Measurements from ENCODE around the gene EMILIN3.

EMILIN3 gene

DNA sequence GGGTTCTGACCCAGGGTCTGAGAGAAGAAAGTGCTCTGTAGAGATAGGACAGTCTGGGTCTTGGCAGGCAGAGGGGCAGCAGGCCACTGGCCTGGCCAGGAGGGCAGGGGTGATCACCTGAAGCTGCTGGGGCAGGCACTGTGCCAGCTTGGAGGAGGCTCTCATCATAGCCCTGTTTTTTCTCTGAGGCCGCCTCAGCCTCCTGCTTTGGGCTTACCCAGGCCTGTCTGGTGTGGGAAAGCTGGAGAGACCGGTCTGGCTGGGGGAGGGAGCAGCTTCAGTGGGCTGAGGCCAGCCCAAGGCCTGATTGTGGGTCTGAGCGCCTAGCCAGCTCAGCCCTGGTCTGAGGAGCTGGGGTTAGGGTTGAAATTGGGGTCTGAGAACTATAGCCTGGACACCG, 22.1 kb downstream of the EMILIN3 start:
- DNase-seq, result no peak

- DNase-seq, result no peak
Measured at GRCh38 chr20:41342474-41343464, 23.8 kb downstream of the EMILIN3 start.

DNA sequence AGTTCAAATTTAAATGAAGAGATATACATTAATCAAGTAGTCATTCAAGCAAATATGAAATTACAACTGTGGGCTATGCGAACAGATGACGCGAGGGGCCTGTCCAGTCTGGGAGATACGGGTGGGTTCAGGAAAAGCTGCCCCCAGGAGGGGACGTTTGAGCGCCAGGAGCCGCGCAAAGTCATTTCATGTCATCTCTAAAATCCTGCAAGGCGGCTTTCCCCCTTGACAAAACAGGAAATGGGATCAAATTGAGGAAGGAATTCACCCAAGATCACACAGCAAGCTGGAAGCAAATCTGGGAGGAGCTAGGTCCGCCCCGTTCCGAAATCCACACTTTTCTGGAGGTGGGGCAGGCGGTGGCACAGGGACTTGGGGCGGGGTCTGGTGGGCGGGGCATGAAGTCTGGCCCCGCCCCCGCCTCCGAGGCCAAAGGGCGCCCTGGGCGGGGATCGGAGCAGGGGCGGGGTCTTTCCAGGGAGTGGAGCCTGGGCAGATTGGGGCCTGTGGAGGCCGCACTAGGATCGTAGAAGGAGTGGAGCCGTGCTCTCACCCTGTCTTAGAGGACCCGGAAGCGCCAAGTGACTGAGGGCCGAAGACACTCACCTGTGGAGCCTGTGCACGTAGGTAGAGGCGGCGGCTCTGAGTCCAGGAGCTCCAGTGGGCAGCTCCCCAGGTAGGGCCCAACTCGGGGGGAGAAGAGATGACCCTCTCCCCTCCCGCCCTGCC, 26.1 kb downstream of the EMILIN3 start, which contains the start of gene LPIN3:
TSS of gene LPIN3 (plus strand) at position 495 of the 729 bp plus-strand sequence. CDS start 4,983 bp downstream, outside the sequence.
- no peak for DNase-seq

DNA sequence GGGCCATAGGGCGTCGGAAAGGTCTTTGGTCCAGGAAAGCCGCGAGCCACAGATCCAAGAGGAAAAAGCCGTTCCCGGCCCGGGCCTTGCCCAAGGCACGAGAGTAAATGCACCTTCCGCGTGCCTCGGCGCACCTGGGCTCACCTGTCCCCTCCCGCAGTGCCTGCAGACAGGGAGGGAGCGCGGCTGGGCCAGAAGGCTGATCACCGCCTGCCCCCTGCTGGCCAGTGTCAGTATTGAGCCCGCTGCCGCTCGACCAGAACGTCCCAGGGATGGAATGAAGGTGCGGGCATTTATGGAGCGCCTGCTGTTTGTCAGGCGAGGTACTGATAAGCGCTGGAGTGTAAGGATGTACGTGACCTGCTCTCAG, 26.7 kb downstream of the EMILIN3 start:
- peak; percentile 41 for DNase-seq

- DNase-seq, result no peak
Measured at GRCh38 chr20:41336711-41337492, 29.7 kb downstream of the EMILIN3 start.

GRCh38 chr20:41335591-41335990, 31.0 kb downstream of the EMILIN3 start:
- no peak for DNase-seq

GRCh38 chr20:41334443-41335421, 31.9 kb downstream of the EMILIN3 start:
- no peak for DNase-seq

DNA sequence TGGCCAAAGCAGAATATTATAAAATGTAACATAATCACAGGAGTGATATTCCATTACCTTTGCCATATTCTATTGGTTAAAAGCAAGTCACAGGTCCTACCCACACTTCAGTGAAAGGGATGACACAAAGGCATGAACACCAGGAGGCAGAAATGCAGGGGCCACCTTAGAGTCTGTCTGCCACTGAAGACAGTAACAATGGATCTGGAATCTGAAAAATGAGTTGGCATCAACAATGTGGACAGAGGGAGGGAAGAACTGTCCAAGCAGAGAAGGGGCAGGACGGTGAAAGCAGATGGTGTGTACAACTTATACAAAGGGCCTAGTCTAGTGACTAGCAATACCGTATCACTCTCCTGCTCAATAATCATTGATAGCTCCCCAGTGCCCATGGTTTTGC, 32.6 kb downstream of the EMILIN3 start:
- no peak for DNase-seq

DNA sequence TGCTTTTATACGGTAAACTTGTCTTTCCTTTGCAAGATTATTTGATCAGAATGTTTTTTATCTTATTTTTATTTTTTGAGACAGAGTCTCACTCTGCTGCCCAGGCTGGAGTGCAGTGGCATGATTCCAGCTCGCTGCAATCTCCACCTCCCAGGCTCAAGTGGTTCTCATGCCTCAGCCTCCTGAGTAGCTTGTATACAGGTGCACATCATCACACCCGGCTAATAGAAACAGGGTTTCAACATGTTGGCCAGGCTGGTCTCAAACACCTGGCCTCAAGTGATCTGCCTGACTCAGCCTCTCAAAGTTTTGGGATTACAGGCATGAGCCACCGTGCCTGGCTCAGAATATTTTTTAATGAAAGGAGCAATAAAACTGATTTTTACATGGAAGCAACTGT, 34.9 kb downstream of the EMILIN3 start:
- DNase-seq, result no peak

GRCh38 chr20:41330941-41331340, 35.7 kb downstream of the EMILIN3 start:
- DNase-seq, result no peak

GRCh38 chr20:41330343-41330720, 36.3 kb downstream of the EMILIN3 start:
- no peak for DNase-seq

DNA sequence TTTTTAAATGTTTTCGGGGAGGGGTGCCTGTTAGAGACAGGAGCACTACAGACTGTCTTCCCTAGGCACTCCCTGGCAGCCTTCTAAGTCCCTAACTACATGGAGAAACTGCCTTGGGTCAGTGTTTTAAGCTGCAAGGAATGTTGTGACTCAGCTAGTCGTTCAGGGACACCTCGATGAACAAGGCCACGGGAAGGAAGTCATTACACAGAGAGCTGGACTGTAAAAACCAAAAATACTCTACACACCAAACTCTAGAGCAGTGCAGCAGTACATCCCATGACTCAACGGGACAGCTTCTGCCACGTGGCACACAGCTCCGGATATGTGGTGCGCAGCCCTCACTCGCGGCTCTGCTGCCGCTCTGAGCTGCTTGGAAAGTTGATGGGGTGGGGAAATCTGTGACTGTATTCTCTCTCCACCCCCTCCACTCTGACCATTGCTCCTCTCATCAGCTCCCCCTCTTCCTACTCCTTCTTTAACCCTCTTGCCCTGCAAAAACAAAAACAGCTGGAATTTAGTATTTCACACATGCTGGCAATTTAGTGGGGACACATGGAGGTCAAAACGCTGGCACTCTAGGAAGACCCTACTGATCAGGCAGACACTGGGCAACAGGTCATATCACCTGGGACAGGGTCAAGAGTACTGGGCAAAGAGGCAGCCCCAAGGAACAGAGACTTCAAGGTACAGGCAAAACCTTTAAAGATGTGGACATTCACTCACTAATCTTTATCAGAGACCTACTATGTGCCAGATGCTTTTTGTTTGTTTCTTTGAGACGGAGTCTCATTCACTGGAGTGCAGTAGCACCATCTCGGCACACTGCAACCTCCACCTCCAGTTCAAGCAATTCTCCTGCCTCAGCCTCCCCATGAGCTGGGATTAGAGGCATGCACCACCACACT, 36.9 kb downstream of the EMILIN3 start:
- no peak for DNase-seq

DNA sequence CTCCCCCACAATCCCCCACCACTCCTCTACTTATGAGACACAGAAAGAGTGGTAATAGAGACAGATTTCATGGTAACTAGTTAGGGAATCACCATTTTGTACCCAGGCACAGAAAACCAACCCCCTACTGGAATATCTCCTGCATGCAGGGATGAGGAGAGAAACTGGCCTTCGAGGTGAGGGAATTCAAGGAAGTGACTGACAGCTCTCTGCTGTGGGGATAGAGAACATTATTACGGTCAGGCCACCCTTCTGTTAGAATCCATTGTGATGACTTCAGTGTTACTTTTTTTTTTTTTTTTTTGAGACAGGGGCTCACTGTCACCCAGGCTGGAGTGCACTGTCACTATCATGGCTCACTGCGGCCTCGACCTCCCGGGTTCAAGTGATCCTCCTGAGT, 39.4 kb downstream of the EMILIN3 start:
- no peak for DNase-seq

DNA sequence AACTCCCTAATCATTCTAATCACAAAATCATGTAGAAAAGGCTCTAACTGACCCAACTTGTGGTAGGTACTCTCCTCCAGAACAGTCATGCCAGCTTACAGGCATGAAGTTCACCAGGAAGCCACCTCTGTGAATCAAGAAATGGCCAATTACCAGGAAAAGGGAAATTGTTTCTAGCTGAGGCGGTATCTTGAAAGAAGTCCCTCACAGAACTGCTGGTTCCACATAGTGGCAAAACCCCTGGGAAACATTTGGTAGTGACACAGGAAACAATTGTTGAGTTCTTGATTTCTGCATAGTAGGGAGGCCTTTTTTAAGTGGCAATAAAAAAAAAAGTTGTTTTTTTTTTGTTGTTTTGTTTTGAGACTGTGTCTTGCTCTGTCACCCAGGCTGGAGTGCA, 45.6 kb downstream of the EMILIN3 start:
- no peak for DNase-seq

GRCh38 chr20:41320441-41320840, 46.2 kb downstream of the EMILIN3 start:
- no peak for DNase-seq

DNA sequence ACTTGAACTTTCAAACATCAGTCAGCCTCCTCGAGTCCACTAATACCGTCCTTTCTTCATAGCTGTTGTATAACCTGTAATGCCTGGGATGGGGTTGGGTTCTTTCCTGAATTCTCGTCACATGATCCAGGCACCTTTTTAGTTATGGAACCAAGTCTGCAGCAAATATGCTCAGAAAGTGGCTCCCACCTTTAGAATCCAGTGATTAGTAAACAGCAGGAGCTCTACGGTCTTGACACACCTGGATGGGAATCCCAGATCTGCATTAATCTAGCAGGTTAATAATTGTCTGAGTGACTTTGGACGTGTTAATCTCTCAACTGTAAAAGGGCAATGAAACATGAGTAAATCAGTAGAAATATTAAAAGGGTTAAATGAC, 48.4 kb downstream of the EMILIN3 start:
- DNase-seq, result no peak

DNA sequence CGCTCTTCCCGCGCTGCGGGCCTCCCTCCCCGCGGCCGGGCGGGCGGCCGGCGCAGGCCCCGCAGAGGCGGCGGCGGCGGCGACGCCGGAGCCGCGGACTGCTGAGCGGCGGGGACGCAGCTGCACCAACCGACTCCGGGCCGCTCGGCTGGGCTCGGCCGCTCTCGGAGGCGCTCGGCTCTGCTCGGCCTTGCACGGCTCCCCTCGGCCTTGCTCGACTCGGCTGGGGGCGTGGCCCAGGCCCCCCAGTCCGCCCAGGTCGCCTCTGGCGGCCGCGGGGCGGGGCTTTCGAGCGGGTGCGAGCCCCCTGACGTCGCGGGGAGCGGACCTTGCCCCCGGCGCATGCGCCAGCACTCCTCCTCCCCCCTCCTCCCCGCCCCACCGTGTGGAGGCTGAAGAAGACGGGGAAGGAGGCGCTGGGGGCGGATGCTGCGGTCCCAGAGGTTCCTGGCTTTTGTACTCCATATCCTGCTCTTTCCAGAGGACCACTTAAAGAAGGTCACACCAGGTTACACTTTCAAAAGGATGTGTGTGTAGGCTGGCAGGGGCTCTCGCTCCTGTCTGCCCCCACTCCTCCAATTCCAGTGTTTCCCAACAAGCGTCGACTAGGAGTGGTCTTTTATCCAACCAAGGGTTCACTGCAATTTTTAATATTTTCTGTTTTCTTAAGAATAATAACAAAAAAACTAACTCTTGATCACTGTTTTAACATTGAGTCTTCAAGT, 48.9 kb downstream of the EMILIN3 start, which contains the start of gene ZHX3:
TSS of gene ZHX3 (minus strand) at position 186 of the 725 bp plus-strand sequence. CDS start 112,815 bp downstream, outside the sequence.
- peak; percentile 75 for DNase-seq

DNA sequence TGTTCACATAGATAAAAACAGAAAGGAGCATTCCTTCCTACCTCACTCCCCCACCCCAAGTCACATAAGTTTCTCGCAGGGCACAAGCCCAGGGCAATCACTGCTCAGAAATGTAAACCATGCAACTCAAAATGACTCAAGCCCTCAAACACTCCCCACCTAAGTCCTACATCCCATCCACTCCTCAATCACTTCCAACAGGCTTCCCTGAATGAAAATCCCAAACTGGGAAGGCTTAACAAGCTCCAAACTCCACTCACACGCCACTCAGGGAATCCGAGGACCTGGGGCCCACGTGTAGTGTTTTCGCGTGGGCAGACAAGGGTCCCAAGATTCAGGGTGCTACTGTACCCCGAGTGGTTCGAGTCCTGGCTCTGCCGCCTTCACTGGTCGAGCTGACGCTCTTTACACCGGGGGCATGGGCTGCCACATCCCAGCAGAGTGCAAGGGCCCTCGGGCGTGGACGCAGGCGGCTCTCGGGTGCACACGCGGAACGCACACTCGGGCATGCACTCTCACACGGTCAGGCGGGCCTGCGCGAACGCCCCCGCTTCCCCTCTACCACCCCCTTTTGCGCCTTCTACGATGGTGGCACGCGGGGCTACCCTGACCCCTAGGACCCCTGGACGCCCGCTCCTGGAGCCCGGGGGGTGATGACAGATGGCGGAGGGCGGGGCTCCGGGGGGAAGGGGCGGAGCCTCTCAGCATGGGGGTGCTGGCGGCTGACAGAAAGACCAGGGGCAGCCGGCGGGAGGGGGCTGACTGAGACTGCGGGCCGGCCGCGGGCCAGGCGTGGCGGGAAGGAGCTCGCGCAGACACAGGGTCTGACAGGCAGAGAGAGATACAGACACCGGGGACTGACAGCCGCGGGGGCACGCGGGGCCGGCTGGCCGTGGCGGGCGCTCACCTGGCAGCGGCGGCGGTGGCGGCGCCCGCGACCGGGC, 49.7 kb downstream of the EMILIN3 start:
- no peak for DNase-seq

- DNase-seq, result no peak
Measured at GRCh38 chr20:41316051-41316450, 50.6 kb downstream of the EMILIN3 start.
